OCI-LY3 (cell line): Measurements from ENCODE around the gene CCDC38.

Experiments
- H2AFZ ChIP-seq: fragments of 200-600, 300-600 bp; shearing (Covaris generic); 2 replicates; pipeline ENCODE4 v1.6.0; 2014; ENCODE audit warnings: antibody characterized with exemption, low read depth, low read length
- H3K27ac ChIP-seq: fragments of 200-600, 300-600 bp; sonication (generic); 2 replicates; pipeline ENCODE4 v1.5.1; 2014; ENCODE audit warnings: mild to moderate bottlenecking, low read length, moderate library complexity, mixed read lengths
- H3K27me3 ChIP-seq: fragments of 200-600, 300-600 bp; sonication (generic); 2 replicates; pipeline ENCODE4 v1.6.1; 2014; ENCODE audit warnings: low read depth, low read length, mixed read lengths
- H3K36me3 ChIP-seq: fragments of 200-600, 300-600 bp; sonication (generic); replicated peaks from 2 replicates; pipeline ENCODE3; 2014; ENCODE audit warnings: low read depth, low read length, mixed read lengths
- H3K4me1 ChIP-seq: fragments of 300-600, 200-600 bp; sonication (generic); 2 replicates; pipeline ENCODE4 v1.6.1; 2014; ENCODE audit warnings: low read length, mixed read lengths
- H3K4me2 ChIP-seq: fragments of 200-600, 300-600 bp; sonication (generic); 2 replicates; pipeline ENCODE4 v1.6.1; 2014; ENCODE audit warnings: low read length, mixed read lengths
- H3K4me3 ChIP-seq: fragments of 300-600, 200-600 bp; sonication (generic); 2 replicates; pipeline ENCODE4 v1.5.1; 2014; ENCODE audit warnings: antibody characterized with exemption, mild to moderate bottlenecking, low read length, moderate library complexity
- H3K79me2 ChIP-seq: fragments of 300-600, 200-600 bp; shearing (Covaris generic); 2 replicates; pipeline ENCODE4 v1.6.1; 2014; ENCODE audit warnings: mild to moderate bottlenecking, low read length, mixed read lengths
- H3K9ac ChIP-seq: fragments of 300-600, 200-600 bp; shearing (Covaris generic); 2 replicates; pipeline ENCODE4 v1.6.0; 2014; ENCODE audit warnings: mild to moderate bottlenecking, low read length, moderate library complexity
- H3K9me3 ChIP-seq: fragments of 200-600, 300-600 bp; shearing (Covaris generic); 2 replicates; pipeline ENCODE4 v1.6.1; 2014; ENCODE audit warnings: low read length, mixed read lengths; ENCODE audit not compliant: insufficient read depth
- H4K20me1 ChIP-seq: fragments of 200-600, 300-600 bp; sonication (generic); 2 replicates; pipeline ENCODE4 v1.6.1; 2016; ENCODE audit warnings: low read length, mixed read lengths; ENCODE audit not compliant: insufficient read depth
- EZH2phosphoT487 ChIP-seq: fragments of 200-600 bp; shearing (Covaris generic); IDR thresholded peaks from 2 replicates; pipeline ENCODE4 v1.6.1; 2018; ENCODE audit warnings: antibody characterized with exemption, mixed run types, low read depth
- TF ChIP-seq, protein P1 (sequence below): fragments of 200-600, 300-600 bp; sonication (generic); IDR thresholded peaks from 2 replicates; pipeline ENCODE4 v1.5.1; 2014; ENCODE audit warnings: antibody characterized with exemption, low read length, low read depth

The CCDC38 gene

DNA sequence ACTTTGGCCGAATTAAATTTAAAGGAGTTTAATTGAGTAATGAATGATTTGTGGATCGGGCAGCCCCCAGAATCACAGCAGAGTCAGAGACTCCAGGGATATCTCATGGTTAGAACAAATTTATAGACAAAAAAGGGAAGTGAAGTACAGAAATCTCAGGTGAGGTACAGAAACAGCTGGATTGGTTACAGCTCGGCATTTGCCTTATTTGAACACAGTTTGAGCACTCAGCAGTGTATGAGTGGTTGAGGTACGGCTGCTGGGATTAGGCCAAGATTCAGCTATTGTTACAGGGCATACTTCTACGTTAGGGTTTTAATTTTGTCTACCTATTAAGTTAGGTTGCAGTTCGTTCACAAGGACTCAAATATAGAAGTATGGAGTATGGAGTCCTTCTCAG, 23.3 kb downstream of the CCDC38 start:
- peaks cover 7% of the 10 kb centered on the region; the same call in 1 of the 2 replicates for H3K9me3 ChIP-seq
- no peak overlapping the region for H3K27ac ChIP-seq
- peak overlapping the region; percentile 25; the same call in 1 of the 2 replicates for H3K4me3 ChIP-seq
- H3K79me2 ChIP-seq: no peaks in the 10 kb centered on the region
- no peaks in the 10 kb centered on the region for H3K36me3 ChIP-seq
- no peak overlapping the region for H2AFZ ChIP-seq
- no peaks in the 10 kb centered on the region for H4K20me1 ChIP-seq
- H3K4me1 ChIP-seq: peaks cover 11% of the 10 kb centered on the region
- H3K4me2 ChIP-seq: peak overlapping the region; percentile 51
- no peak overlapping the region for H3K9ac ChIP-seq
- TF ChIP-seq, protein P1, sequence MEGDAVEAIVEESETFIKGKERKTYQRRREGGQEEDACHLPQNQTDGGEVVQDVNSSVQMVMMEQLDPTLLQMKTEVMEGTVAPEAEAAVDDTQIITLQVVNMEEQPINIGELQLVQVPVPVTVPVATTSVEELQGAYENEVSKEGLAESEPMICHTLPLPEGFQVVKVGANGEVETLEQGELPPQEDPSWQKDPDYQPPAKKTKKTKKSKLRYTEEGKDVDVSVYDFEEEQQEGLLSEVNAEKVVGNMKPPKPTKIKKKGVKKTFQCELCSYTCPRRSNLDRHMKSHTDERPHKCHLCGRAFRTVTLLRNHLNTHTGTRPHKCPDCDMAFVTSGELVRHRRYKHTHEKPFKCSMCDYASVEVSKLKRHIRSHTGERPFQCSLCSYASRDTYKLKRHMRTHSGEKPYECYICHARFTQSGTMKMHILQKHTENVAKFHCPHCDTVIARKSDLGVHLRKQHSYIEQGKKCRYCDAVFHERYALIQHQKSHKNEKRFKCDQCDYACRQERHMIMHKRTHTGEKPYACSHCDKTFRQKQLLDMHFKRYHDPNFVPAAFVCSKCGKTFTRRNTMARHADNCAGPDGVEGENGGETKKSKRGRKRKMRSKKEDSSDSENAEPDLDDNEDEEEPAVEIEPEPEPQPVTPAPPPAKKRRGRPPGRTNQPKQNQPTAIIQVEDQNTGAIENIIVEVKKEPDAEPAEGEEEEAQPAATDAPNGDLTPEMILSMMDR: no peak
- TF ChIP-seq EZH2phosphoT487: no peak
- H3K27me3 ChIP-seq: peaks cover 23% of the 10 kb centered on the region

DNA sequence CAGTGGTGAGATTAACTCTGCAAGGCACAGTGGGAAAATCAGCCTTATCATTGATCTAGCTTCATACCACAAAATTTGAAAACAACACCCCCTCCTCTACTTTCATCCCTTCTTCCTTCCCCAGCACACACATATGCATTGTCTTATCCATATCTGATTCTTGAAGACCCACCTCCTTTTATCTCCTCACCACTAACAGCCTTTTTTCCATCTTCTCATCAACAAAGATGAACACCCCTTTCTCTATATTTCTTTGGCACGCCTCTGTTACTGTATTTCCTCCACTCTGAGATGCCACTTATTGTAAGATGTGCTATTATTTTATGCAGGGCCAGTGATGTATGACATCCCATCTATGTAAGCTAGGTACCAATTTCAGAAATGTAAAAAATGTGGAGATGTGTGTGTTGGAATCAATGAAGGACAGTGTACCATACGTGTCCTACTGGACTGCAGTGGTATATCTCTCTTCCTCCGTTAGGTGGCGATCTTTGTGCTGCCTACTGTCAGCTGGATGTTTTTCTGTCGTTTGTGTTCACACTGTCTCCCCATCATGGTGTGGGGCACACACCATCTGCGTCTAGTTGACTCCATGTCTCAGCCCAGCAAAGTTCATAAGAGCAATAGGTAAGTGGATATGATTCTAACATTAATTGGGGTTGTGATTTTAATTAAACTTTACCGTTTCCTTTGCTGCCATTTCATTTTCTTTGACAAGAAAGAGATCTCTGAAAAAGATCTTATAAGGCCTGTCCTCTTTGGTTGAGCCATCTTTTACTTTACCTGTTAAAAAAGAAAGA, 24.0 kb downstream of the CCDC38 start:
- Histone ChIP-seq H2AFZ (peak overlapping the region; percentile 48; the same call in 1 of the 2 replicates), H3K27me3 (peaks cover 23% of the 10 kb centered on the region), H3K9me3 (peaks cover 7% of the 10 kb centered on the region; the same call in 1 of the 2 replicates), H3K36me3 (no peaks in the 10 kb centered on the region), H3K27ac (no peak overlapping the region), H4K20me1 (no peaks in the 10 kb centered on the region), H3K4me3 (peak overlapping the region; percentile 25; the same call in 1 of the 2 replicates), H3K4me1 (peaks cover 11% of the 10 kb centered on the region), H3K79me2 (no peaks in the 10 kb centered on the region), H3K9ac (no peak overlapping the region), H3K4me2 (peak overlapping the region; percentile 51)
- no peak for TF ChIP-seq EZH2phosphoT487
- TF ChIP-seq, protein P1: peak; percentile 90

DNA sequence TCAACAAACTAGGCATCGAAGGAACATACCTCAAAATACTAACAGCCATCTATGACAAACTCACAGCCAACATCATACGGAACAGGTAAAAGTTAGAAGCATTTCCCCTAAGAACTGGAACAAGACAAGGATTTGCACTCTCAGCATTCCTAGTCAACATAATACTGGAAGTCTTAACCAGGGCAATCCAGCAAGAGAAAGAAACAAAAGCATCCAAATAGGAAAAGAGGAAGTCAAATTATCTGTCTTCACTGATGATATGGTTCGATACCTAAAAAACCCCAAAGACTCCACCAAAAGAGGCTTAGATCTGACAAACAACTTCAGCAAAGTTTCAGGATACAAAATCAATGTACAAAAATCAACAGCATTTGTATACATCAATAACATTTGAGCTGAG, 32.5 kb downstream of the CCDC38 start:
- Histone ChIP-seq H3K27ac (no peak overlapping the region), H3K27me3 (no peaks in the 10 kb centered on the region; the same call in 1 of the 2 replicates), H3K4me3 (no peak overlapping the region), H4K20me1 (no peaks in the 10 kb centered on the region), H3K4me1 (no peaks in the 10 kb centered on the region), H3K9me3 (no peaks in the 10 kb centered on the region), H3K79me2 (no peaks in the 10 kb centered on the region), H3K9ac (no peak overlapping the region), H2AFZ (no peak overlapping the region), H3K4me2 (no peak overlapping the region), H3K36me3 (no peaks in the 10 kb centered on the region)
- TF ChIP-seq, protein P1: no peak
- no peak for TF ChIP-seq EZH2phosphoT487

DNA sequence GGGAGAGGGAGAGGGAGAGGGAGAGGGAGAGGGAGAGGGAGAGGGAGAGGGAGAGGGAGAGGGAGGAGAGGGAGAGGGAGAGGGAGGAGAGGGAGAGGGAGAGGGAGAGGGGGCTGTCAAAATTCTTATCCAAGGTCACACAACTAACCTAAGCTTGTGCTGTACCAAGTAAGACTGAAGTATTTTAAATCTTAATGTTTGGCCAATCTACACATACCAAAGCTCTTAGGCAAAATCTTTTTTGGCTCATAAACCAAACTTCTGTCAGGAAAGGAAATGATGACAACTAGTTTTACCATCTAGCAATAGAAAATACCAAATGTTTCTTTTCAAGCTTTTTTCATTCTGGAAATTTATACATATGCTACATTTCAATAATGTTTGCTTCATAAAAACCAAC, 33.8 kb downstream of the CCDC38 start:
- Histone ChIP-seq H3K4me2 (no peak overlapping the region), H3K4me1 (no peaks in the 10 kb centered on the region)
- TF ChIP-seq, protein P1: no peak
- no peak for TF ChIP-seq EZH2phosphoT487

More for the DNA sequence above, 33.8 kb downstream of the CCDC38 start:
- no peaks in the 10 kb centered on the region for H3K79me2 ChIP-seq
- H3K27me3 ChIP-seq: no peaks in the 10 kb centered on the region; the same call in none of the 2 replicates
- H3K27ac ChIP-seq: no peak overlapping the region
- H2AFZ ChIP-seq: no peak overlapping the region
- H3K4me3 ChIP-seq: no peak overlapping the region
- no peaks in the 10 kb centered on the region for H3K9me3 ChIP-seq
- no peak overlapping the region for H3K9ac ChIP-seq
- no peaks in the 10 kb centered on the region for H3K36me3 ChIP-seq
- no peaks in the 10 kb centered on the region for H4K20me1 ChIP-seq
